Neural progenitor cell (in vitro differentiated cells): ENCODE data around the gene CCL15. TPM values are rescaled to one million over a fixed set of nuclear protein-coding genes. Genes with fewer than 3 reads are reported as not detected.
"Not testable (repeated sequence)": the region's sequence is repeated elsewhere in the genome, so short reads cannot be mapped to it uniquely, and the experiment has no call there.

ENCODE experiments used
- DNase-seq: peaks from one replicate; pipeline ENCODE4 v3.0.0-alpha.2; 2016; ENCODE audit warnings: low spot score
- H2AFZ ChIP-seq: fragments of 200-600 bp; sonication (generic); replicated peaks from 2 replicates; pipeline ENCODE4 v1.6.1; 2016; ENCODE audit warnings: antibody characterized with exemption
- H3F3A ChIP-seq: fragments of 200-600 bp; sonication (generic); 2 replicates; pipeline ENCODE4 v1.6.1; 2016; ENCODE audit warnings: antibody characterized with exemption, low read depth
- H3K27ac ChIP-seq: fragments of 200-600 bp; sonication (generic); 2 replicates; pipeline ENCODE4 v1.5.1; 2016; ENCODE audit warnings: mild to moderate bottlenecking
- H3K27me3 ChIP-seq: fragments of 200-600 bp; sonication (generic); 2 replicates; pipeline ENCODE4 v1.6.1; 2016; ENCODE audit warnings: mild to moderate bottlenecking, moderate library complexity
- H3K36me3 ChIP-seq: fragments of 200-600 bp; sonication (generic); 2 replicates; pipeline ENCODE4 v1.5.1; 2016
- H3K4me1 ChIP-seq: fragments of 200-600 bp; sonication (generic); 2 replicates; pipeline ENCODE4 v1.6.1; 2016; ENCODE audit warnings: mixed run types
- H3K4me2 ChIP-seq: fragments of 200-600 bp; sonication (generic); 2 replicates; pipeline ENCODE4 v1.6.1; 2016
- H3K4me3 ChIP-seq: fragments of 200-600 bp; sonication (generic); 2 replicates; pipeline ENCODE4 v1.5.1; 2016
- H3K79me2 ChIP-seq: fragments of 200-600 bp; sonication (generic); 2 replicates; pipeline ENCODE4 v1.6.1; 2016; ENCODE audit warnings: low read depth
- H3K9ac ChIP-seq: fragments of 200-600 bp; sonication (generic); 2 replicates; pipeline ENCODE4 v1.6.1; 2016
- H3K9me3 ChIP-seq: fragments of 200-600 bp; sonication (generic); 2 replicates; pipeline ENCODE4 v1.5.1; 2016; ENCODE audit warnings: low read depth
- H4K20me1 ChIP-seq: fragments of 200-600 bp; sonication (generic); 2 replicates; pipeline ENCODE4 v1.6.1; 2016; ENCODE audit warnings: low read depth
- H3K27ac Mint-ChIP-seq: 3 replicates; pipeline ENCODE4 v1.8.0; 2021; ENCODE audit warnings: mixed read lengths
- H3K27me3 Mint-ChIP-seq: 2 replicates; pipeline ENCODE4 v1.8.0; 2022; ENCODE audit warnings: low read depth, mild to moderate bottlenecking, inconsistent platforms, moderate library complexity, mixed read lengths; ENCODE audit not compliant: insufficient read depth
- H3K36me3 Mint-ChIP-seq: 3 replicates; pipeline ENCODE4 v1.8.0; 2021; ENCODE audit warnings: mixed read lengths
- H3K4me1 Mint-ChIP-seq: 3 replicates; pipeline ENCODE4 v1.8.0; 2021; ENCODE audit warnings: mixed read lengths
- H3K4me3 Mint-ChIP-seq: 3 replicates; pipeline ENCODE4 v1.8.0; 2021; ENCODE audit warnings: mild to moderate bottlenecking, moderate library complexity, mixed read lengths
- H3K9me3 Mint-ChIP-seq: 3 replicates; pipeline ENCODE4 v1.8.0; 2020; ENCODE audit warnings: mixed read lengths
- EZH2 ChIP-seq: fragments of 200-600 bp; sonication (generic); IDR thresholded peaks from 2 replicates; pipeline ENCODE4 v1.6.1; 2017; ENCODE audit warnings: antibody characterized with exemption, mild to moderate bottlenecking, moderate library complexity
- EZH2phosphoT487 ChIP-seq: fragments of 200-600 bp; sonication (generic); IDR thresholded peaks from 2 replicates; pipeline ENCODE4 v1.6.1; 2017; ENCODE audit warnings: antibody characterized with exemption
- total RNA-seq: library from RNA; depleted of rRNA; stranded (reverse); fragments of >200 nt; gene quantifications from 2 replicates; pipeline ENCODE4 v1.2.3, GENCODE V29; 2015; ENCODE audit warnings: low replicate concordance
- TF ChIP-seq, protein P1 (sequence below): fragments of 200-600 bp; sonication (generic); IDR thresholded peaks from 2 replicates; pipeline ENCODE4 v1.5.1; 2017; ENCODE audit warnings: antibody characterized with exemption, mild to moderate bottlenecking

The CCL15 gene
- total RNA-seq, 1 donor from 2014 or later: not detected

DNA sequence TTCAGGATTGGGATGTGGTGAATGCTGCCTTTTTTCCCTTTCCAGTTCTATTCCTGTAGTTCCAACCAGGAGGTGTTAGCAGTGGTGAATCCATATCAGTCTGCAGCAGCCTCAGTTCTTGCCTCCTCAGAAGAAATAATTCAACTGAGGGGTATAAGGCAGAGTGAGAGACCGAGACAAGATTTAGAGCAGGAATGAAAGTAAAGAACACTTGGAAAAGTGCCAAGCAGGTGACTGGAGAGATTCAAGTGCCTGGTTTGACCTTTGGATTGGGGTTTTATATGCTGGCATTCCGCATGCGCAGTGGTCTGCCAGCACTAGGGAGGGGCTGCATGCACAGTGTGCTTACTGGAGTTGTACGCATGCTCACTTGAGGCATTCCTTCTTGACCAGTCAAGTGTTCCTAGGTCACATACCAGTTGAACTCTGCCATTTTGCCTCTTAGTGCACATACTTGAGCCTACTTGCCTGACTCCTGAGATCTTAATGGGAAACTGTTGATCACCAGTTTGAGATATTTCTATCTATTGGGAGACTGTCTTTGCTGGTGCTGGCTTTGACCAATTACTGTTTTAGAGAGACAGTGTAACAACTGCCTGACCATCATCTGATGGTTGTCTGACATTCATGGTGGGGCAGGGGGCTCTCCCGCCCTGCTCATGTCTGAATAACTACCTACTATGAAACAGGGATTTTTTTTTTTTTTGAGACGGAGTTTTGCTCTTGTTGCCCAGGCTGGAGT lies 680 bp upstream of the CCL15 start:
- H3K79me2 ChIP-seq: no peaks in the 10 kb centered on the region
- H3K27me3 ChIP-seq: no peaks in the 10 kb centered on the region
- peaks cover 3% of the 10 kb centered on the region for H3K27me3 Mint-ChIP-seq
- H3K4me3 Mint-ChIP-seq: no peak overlapping the region
- H3K4me1 Mint-ChIP-seq: peaks cover 15% of the 10 kb centered on the region
- H3F3A ChIP-seq: no peaks in the 10 kb centered on the region
- no peaks in the 10 kb centered on the region for H3K9me3 ChIP-seq
- peaks cover 3% of the 10 kb centered on the region for H3K9me3 Mint-ChIP-seq
- H3K36me3 ChIP-seq: no peaks in the 10 kb centered on the region
- H3K27ac ChIP-seq: no peak overlapping the region
- H3K4me3 ChIP-seq: no peak overlapping the region
- peak overlapping the region; percentile 21 for H3K27ac Mint-ChIP-seq
- H4K20me1 ChIP-seq: no peaks in the 10 kb centered on the region
- no peaks in the 10 kb centered on the region for H3K36me3 Mint-ChIP-seq
- peak; percentile 4 for DNase-seq
- TF ChIP-seq EZH2phosphoT487: no peak
- TF ChIP-seq EZH2: no peak
- TF ChIP-seq, protein P1, sequence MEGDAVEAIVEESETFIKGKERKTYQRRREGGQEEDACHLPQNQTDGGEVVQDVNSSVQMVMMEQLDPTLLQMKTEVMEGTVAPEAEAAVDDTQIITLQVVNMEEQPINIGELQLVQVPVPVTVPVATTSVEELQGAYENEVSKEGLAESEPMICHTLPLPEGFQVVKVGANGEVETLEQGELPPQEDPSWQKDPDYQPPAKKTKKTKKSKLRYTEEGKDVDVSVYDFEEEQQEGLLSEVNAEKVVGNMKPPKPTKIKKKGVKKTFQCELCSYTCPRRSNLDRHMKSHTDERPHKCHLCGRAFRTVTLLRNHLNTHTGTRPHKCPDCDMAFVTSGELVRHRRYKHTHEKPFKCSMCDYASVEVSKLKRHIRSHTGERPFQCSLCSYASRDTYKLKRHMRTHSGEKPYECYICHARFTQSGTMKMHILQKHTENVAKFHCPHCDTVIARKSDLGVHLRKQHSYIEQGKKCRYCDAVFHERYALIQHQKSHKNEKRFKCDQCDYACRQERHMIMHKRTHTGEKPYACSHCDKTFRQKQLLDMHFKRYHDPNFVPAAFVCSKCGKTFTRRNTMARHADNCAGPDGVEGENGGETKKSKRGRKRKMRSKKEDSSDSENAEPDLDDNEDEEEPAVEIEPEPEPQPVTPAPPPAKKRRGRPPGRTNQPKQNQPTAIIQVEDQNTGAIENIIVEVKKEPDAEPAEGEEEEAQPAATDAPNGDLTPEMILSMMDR: no peak
- H3K9ac ChIP-seq: no peak overlapping the region
- H2AFZ ChIP-seq: no peak overlapping the region
- no peak overlapping the region for H3K4me2 ChIP-seq
- H3K4me1 ChIP-seq: no peaks in the 10 kb centered on the region

DNA sequence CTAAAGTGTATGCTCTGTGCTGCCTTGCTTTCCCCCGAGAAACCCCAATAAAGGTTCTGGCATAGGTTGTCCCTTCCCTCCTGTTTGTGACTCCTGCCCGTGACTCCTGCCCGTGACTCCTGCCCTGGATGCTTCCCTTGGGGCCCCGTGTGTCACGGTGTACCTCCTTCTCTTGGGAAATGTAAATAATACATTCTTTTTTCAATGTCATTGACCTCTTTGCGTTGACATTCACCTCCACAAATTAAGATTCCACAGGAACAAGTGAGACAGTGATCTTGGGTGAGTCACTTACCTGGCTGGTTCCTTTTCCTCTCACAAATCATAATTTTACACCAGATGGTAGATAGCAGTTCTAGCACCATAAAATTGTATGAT lies 632 bp downstream of the CCL15 start:
- no peak for DNase-seq
- Mint-ChIP-seq H3K27me3 (peaks cover 6% of the 10 kb centered on the region), H3K27ac (no peak overlapping the region), H3K4me3 (no peak overlapping the region), H3K36me3 (no peaks in the 10 kb centered on the region), H3K9me3 (peaks cover 3% of the 10 kb centered on the region), H3K4me1 (peaks cover 15% of the 10 kb centered on the region)
- Histone ChIP-seq H3K27ac (no peak overlapping the region), H3K27me3 (no peaks in the 10 kb centered on the region), H3K4me3 (no peak overlapping the region), H3K4me2 (no peak overlapping the region), H3K9ac (no peak overlapping the region), H2AFZ (no peak overlapping the region), H3K36me3 (no peaks in the 10 kb centered on the region), H3K4me1 (no peaks in the 10 kb centered on the region), H4K20me1 (no peaks in the 10 kb centered on the region), H3K79me2 (no peaks in the 10 kb centered on the region), H3F3A (no peaks in the 10 kb centered on the region), H3K9me3 (no peaks in the 10 kb centered on the region)
- no peak for TF ChIP-seq EZH2phosphoT487

DNA sequence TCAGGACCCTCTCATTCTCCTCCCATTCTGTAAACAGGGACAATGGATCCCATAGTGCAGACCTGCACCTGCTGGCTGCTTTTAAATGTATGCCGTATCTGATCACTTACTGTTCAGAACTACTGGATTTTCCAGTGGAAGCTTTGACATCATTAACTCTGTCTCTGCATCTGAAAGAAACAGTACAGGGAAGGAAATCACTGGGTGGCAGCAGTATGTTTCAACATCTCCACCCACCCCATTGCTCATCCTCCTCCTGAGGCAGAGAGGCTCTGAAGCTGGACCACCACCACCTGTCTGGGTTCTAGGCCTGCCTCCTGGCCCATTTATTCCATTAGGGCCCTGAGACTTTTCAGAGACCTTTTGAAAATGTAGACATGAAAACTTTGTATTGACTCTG lies 2.6 kb downstream of the CCL15 start:
- TF ChIP-seq EZH2: no peak
- TF ChIP-seq, protein P1: no peak
- TF ChIP-seq EZH2phosphoT487: no peak
- H3K27ac Mint-ChIP-seq: no peak overlapping the region

DNA sequence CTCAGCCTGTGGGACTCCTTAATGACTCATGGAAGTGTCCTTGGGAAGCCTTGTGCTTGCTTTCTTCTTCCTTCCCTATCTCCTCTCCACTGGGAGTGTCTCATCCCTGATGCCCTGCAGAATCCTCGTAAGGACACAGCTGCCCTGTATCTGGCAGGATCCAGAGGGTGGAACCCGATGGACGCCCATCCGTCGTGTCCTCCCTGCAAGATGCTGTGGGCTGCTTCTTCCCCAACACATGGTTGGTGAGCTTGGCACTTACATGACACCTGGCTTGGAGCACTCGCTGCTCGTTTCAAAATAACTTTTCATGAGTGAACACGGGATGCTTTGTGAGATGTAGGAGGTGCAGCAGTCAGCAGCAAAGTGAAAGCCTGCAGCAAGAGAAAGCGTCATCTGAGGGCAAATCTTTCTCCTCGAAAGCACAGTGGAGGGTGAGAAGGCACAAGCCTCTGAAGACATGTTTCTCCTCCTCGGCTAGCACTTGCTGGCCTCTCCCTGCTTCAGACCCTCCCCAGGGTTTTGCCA lies 3.3 kb downstream of the CCL15 start:
- Histone ChIP-seq H3K27ac (no peak overlapping the region), H3F3A (no peaks in the 10 kb centered on the region), H3K27me3 (no peaks in the 10 kb centered on the region), H4K20me1 (no peaks in the 10 kb centered on the region), H3K4me2 (no peak overlapping the region), H2AFZ (peak overlapping the region; percentile 12), H3K9me3 (no peaks in the 10 kb centered on the region), H3K36me3 (no peaks in the 10 kb centered on the region), H3K9ac (no peak overlapping the region), H3K4me3 (no peak overlapping the region), H3K79me2 (no peaks in the 10 kb centered on the region), H3K4me1 (no peaks in the 10 kb centered on the region)
- H3K4me1 Mint-ChIP-seq: peaks cover 15% of the 10 kb centered on the region
- no peaks in the 10 kb centered on the region for H3K36me3 Mint-ChIP-seq
- no peak overlapping the region for H3K4me3 Mint-ChIP-seq
- TF ChIP-seq, protein P1: no peak
- no peak for TF ChIP-seq EZH2
- peaks cover 10% of the 10 kb centered on the region for H3K9me3 Mint-ChIP-seq
- peaks cover 6% of the 10 kb centered on the region for H3K27me3 Mint-ChIP-seq
- DNase-seq: no peak
- H3K27ac Mint-ChIP-seq: no peak overlapping the region

More for the DNA sequence above, 2.6 kb downstream of the CCL15 start:
- no peaks in the 10 kb centered on the region for H4K20me1 ChIP-seq
- no peaks in the 10 kb centered on the region for H3F3A ChIP-seq
- Mint-ChIP-seq H3K9me3 (peaks cover 10% of the 10 kb centered on the region), H3K4me1 (peaks cover 15% of the 10 kb centered on the region), H3K36me3 (no peaks in the 10 kb centered on the region), H3K27me3 (peaks cover 6% of the 10 kb centered on the region), H3K4me3 (no peak overlapping the region)
- no peak overlapping the region for H3K9ac ChIP-seq
- H3K9me3 ChIP-seq: no peaks in the 10 kb centered on the region
- H3K4me1 ChIP-seq: no peaks in the 10 kb centered on the region
- no peaks in the 10 kb centered on the region for H3K36me3 ChIP-seq
- H3K4me3 ChIP-seq: no peak overlapping the region
- no peak for DNase-seq
- H3K27me3 ChIP-seq: no peaks in the 10 kb centered on the region
- no peaks in the 10 kb centered on the region for H3K79me2 ChIP-seq
- H3K27ac ChIP-seq: no peak overlapping the region
- no peak overlapping the region for H2AFZ ChIP-seq
- H3K4me2 ChIP-seq: no peak overlapping the region

DNA sequence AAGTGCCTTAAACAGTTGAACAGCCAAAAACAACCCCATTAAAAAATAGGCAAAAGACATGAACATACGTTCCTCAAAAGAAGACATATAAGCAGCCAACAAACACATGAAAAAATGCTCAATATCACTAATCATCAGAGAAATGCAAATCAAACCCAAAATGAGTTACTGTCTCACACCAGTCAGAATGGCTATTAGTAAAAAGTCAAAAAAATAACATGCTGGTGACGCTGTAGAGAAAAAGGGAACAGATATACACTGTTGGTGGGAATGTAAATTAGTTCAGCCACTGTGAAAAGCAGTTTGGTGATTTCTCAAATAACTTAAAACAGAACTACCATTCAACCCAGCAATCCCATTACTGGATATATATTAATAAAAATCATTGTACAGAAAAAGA lies 6.0 kb downstream of the CCL15 start:
- not testable (repeated sequence) for DNase-seq, H3F3A ChIP-seq, H4K20me1 ChIP-seq, H3K4me1 Mint-ChIP-seq, H3K27me3 ChIP-seq, H3K27me3 Mint-ChIP-seq, H3K4me3 ChIP-seq, H3K27ac Mint-ChIP-seq, H3K9ac ChIP-seq, H3K4me1 ChIP-seq, H3K4me3 Mint-ChIP-seq, H2AFZ ChIP-seq, H3K36me3 Mint-ChIP-seq, H3K9me3 ChIP-seq, H3K4me2 ChIP-seq, H3K79me2 ChIP-seq, H3K27ac ChIP-seq, H3K9me3 Mint-ChIP-seq, H3K36me3 ChIP-seq
